NCI-H82 treated with DMSO at 0.1 percent for 48 hours (cell line): ENCODE results near the gene CDH4.

ENCODE experiments used
- DNase-seq: peaks from one replicate; lab custom pipeline; 2025; ENCODE audit not compliant: unreplicated experiment; lab: John Stamatoyannopoulos, UW

CDH4 gene

GRCh38 chr20:61299618-61300017 is 47.6 kb downstream of the CDH4 start:
- DNase-seq = no peak

- no peak for DNase-seq
These were observed 48.2 kb downstream of the CDH4 start for GRCh38 chr20:61300293-61300692.

- DNase-seq = no peak
These were observed 48.6 kb downstream of the CDH4 start for GRCh38 chr20:61300709-61301108.

- no peak for DNase-seq
These were observed 49.9 kb downstream of the CDH4 start for GRCh38 chr20:61301711-61302525.

- no peak for DNase-seq
These were observed 51.2 kb downstream of the CDH4 start for GRCh38 chr20:61303217-61303616.

- DNase-seq = no peak
These were observed 51.6 kb downstream of the CDH4 start for GRCh38 chr20:61303675-61304074.

- DNase-seq = no peak
These were observed 52.7 kb downstream of the CDH4 start for GRCh38 chr20:61304750-61305149.

GRCh38 chr20:61306937-61307475 is 54.9 kb downstream of the CDH4 start:
- DNase-seq = no peak

GRCh38 chr20:61307686-61308476 is 55.8 kb downstream of the CDH4 start:
- no peak for DNase-seq

GRCh38 chr20:61308477-61308774 is 56.4 kb downstream of the CDH4 start:
- no peak for DNase-seq

- no peak for DNase-seq
These were observed 58.9 kb downstream of the CDH4 start for GRCh38 chr20:61310954-61311353.

- DNase-seq = no peak
These were observed 59.8 kb downstream of the CDH4 start for GRCh38 chr20:61311656-61312387.

GRCh38 chr20:61312925-61313324 is 60.9 kb downstream of the CDH4 start:
- no peak for DNase-seq

- DNase-seq = no peak
These were observed 61.3 kb downstream of the CDH4 start for GRCh38 chr20:61313396-61313795.

GRCh38 chr20:61314326-61315010 is 62.4 kb downstream of the CDH4 start:
- no peak for DNase-seq

- no peak for DNase-seq
These were observed 63.3 kb downstream of the CDH4 start for GRCh38 chr20:61315319-61315718.

- DNase-seq = no peak
These were observed 64.3 kb downstream of the CDH4 start for GRCh38 chr20:61316346-61316745.

- DNase-seq = no peak
These were observed 66.0 kb downstream of the CDH4 start for GRCh38 chr20:61317966-61318530.

GRCh38 chr20:61320691-61321425 is 68.8 kb downstream of the CDH4 start:
- no peak for DNase-seq

- no peak for DNase-seq
These were observed 69.4 kb downstream of the CDH4 start for GRCh38 chr20:61321481-61321880.
